NCI-H2171 (cell line): ENCODE measurements around the gene ADAT2.

Experiments
- DNase-seq: peaks from one replicate; lab custom pipeline; 2025; lab: John Stamatoyannopoulos, UW

ADAT2 gene

DNA sequence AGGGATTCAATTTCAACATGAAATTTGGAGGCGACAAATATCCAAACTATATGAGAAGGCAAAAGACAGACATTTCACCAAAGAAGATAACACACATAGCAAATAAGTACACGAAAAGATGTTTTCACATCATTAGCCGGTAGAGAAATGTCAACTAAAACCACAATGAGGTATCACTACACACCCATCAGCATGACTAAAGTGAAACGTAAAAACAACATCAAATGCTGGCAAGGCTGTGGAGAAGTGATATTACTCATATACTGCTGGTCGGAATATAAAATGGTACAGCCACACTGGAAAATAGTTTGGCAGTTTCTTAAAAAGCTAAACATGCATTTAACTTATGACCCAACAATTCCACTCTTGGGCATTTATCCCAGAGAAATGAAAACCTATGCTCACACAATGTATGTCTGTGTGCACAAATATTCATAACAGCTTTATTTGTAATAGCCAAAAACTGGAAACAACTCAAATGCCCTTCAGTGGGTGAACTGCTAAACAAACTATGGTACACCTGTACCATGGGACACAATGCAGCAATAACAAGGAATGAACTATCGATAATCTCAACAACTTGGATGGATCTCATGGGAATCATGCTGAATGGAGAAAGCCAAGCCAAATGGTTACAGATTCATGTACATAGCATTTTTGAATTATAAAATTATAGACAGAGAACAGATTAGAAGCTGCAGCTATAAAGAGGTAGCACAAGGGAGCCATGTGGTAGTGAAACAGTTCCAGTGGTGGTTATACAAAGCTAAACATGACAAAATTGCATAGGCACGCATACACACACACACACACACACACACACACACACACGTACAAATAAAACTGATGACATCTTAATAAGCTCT, 8.6 kb downstream of the ADAT2 start:
- DNase-seq: no peak

GRCh38 chr6:143441010-143441409, 9.5 kb downstream of the ADAT2 start:
- DNase-seq: no peak

DNA sequence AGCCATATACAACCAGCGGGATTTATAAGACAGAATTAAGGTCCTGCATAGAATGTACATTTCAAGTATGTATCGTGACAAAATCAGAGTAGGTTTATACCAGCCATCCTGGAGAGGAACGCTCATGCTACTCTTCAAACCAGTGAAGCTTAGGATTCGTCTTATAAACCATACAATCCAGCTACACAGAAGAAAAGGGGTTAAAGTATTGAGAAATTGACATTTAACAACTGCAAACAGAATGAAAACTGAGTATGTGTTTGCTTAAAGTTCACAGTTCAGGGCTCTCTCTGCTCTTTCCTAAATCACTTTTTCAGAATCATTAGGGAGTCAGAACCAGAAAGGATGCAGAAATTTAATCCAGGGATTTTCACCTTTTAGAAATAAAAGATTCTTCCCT, 17.9 kb downstream of the ADAT2 start:
- DNase-seq: no peak

DNA sequence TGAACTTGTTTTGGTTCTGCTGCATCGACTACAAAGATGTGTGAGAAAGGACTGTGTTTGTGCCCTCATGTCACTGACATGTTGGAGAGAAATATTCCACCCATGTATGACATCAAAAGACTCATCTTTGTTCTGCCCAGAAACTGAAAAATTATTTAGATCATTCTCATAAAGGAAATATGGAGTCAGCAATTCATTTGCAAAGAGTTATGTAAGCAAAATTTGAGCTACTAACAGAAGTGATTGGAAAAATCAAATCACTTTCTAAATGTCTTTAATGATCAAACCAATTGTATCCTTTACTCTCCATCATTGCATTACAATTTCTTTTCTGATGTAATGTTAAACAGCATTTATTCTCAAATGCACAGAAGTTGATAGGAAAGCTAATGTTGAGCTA, 19.3 kb downstream of the ADAT2 start:
- DNase-seq: no peak

DNA sequence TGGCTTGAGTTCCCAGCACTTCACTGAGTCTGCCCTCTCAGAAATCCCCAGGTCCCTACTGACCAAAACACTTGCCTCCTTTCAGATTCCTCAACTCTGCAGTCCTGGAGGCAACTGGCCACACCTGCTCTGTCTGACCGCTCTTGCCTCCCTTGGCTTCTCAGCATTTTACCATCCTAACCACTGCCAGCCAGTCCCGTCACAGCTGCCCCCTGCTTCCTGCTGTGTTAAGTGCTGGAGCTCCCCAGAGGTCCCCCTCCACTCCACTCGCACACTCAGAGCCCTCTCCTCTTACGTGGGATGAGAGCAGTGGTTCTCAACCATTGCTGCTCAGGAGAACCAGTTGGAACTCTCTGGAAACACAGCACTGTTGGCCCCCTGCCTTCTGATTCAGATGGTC, 20.5 kb downstream of the ADAT2 start:
- no peak for DNase-seq

DNA sequence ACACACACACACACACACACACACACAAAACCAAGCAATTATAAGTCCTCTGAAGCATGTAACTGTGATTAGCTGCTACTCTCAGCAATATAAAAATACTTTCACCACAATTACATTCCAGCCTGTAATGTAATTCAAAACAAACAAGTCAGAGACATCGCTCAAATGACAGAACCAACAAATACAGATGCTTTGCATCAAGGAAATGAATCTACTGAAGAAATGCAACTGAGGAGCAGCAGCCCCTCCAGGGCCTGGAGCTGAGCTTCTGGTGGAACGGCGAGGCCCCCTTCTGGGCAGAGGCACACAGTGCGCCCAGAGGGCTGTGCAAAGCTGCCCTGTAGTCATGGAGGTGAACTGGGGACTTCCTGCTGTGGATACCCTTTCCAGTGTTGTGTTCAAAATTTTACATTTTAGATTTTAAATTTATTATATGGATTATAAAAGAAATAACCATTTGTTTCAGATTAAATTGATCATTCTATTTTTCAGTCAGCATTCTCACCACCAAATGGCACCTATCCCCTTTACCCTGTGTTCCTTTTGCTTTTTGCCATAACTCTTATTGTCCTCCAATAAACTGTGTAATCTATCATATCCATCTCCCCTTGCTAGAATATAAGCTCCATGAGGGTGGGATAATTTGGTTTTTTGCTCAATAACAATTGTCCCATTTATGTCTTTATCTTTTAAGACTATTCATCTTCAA, 23.2 kb downstream of the ADAT2 start:
- DNase-seq: peak; percentile 56

DNA sequence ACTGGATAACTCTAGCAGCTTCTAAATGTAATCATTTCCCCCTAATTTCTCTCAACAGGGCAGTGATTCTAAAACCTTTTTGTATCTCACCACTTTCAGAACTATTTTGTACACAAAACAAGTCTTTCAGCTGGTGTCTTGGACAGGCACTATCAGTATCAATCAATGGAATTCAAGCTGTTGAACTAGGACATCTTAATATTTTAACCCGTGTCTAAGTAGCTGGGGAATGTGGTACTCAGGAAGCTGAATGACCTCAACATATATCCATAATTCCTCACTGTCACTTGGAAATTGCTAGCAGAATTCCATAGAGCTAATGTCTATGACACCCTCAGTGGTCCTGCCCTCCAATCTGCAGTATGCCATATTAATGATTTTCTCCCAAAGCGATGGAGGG, 24.5 kb downstream of the ADAT2 start:
- DNase-seq: no peak

DNA sequence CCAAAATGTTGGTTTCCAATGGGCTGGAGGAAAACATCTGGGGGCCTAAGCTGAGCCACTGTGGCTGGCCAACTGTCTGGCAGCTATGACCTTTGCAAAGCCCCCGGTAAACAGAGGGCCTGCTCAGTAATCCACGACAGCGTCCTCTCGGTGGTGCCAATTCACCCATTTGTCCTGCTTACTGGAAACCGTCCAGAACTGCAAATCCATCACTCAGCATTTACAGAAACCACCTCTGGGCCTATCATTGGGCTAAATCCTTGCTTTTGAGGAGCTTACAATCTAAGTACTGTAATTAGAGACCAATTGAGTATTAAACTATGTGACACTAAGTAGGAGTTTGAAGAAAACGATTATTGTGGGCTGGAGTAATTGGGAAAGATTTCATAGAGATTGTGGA, 31.0 kb downstream of the ADAT2 start:
- no peak for DNase-seq

DNA sequence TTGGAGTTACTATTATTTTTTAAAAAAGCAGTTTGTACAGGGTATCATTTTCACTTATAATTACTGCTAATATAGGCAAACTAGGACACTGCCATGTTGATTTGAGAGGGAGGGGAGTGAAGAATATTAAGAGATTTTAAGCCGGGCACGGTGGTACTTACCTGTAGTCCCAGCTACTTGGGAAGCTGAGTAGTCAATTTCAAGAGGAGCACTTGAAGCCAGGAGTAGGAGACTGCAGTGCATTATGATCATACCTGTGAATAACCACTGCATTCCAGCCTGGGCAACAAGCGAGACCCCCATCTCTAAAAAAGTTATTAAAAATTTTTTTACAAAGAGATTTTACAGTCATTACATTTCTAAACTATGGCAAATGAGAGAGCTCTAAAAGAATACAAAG, 35.7 kb downstream of the ADAT2 start:
- DNase-seq: no peak

GRCh38 chr6:143410859-143411270, 39.6 kb downstream of the ADAT2 start:
- no peak for DNase-seq

GRCh38 chr6:143408787-143409162, 41.7 kb downstream of the ADAT2 start:
- DNase-seq: no peak

DNA sequence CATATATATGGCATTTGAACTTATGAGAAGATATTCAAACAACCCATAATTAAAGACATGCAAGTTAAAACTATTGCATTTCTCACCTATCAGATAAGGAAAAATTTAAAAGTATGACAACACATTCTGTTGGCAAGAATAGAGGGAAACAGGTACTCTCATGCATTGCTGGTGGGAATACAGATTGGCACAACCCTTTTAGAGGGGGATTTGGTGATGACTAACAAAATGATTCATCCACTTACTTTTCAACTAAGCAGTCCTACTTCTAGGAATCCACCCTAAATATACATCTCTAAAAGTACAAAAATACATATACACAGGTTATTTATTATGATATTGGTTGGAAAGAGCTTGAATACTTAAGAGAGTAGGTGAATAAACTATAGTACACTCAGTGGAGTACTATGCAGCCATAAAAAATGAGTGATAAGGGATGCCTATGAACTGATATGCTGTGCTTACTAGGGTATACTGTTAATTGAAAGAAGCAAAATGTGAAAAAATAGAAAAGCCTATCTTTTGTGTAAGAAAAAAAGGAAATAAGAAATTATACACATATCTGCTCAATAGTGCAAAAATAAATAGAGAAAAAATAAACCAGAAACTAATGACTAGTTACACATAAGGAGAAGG, 42.2 kb downstream of the ADAT2 start:
- DNase-seq: no peak

GRCh38 chr6:143406673-143407072, 43.8 kb downstream of the ADAT2 start:
- no peak for DNase-seq

DNA sequence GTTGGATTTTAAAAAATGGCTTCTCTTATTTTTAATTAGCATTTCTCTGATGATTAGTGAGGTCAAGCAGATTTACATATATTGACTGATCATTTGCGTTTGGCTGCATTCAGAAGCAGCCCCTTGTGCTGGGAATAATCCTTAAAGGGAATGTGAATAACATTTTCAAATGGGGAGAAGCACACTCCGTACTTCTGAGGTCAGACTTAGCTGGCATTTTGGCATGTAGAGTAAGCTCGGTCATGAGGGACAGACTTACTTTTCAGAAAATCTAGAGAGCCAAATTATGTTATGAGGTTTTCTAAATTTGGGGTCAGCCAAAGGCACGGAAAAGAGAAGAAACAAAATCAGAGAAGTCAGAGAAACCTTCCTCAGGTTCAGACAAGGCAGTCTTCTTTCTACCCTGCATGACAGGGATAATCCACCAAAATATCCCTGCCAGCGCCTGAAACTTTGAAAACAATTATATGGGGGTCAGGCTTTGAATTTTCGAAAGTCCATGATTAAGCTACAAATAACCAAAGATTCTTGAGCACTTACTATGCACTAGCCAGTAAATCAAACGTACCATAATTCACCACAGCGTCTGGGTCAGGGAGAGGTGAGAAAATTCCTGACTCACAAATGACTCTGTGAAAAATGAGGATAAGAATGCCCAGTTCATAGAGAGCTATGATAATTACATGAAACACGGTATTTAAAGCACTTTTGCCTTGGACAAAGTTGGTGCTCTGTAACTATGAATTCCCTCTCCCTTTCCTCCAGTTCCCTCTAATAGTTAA, 44.9 kb downstream of the ADAT2 start:
- no peak for DNase-seq

DNA sequence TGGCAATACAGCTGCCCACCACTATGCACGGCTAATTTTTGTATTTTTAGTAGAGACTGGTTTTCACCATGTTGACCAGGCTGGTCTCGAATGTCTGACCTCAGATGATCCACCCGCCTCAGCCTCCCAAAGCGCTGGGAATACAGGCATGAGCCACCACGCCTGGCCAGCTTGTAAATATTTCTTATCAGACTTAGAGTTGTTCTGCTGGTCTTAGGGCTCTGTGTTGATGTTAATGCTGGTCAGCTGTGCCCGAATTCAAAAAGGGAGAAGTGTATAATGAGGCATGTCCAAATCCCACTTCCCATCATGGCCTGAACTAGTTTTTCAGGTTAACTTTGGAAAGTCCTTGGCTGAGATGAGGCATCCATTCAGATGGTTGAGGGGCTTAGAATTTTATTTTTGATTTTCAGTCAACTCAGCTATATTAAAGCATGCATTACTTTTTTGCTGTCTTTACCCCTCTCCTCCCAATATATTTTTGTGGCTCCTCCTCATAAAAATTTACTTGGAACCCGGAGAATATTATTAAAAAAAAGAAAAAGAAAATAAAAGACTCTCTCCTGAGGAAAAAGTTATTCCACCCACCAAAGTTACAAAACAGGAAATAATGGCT, 47.7 kb downstream of the ADAT2 start:
- DNase-seq: no peak

- no peak for DNase-seq
These were observed 48.7 kb downstream of the ADAT2 start for GRCh38 chr6:143401636-143402370.

- no peak for DNase-seq
These were observed 49.4 kb downstream of the ADAT2 start for GRCh38 chr6:143401068-143401446.

DNA sequence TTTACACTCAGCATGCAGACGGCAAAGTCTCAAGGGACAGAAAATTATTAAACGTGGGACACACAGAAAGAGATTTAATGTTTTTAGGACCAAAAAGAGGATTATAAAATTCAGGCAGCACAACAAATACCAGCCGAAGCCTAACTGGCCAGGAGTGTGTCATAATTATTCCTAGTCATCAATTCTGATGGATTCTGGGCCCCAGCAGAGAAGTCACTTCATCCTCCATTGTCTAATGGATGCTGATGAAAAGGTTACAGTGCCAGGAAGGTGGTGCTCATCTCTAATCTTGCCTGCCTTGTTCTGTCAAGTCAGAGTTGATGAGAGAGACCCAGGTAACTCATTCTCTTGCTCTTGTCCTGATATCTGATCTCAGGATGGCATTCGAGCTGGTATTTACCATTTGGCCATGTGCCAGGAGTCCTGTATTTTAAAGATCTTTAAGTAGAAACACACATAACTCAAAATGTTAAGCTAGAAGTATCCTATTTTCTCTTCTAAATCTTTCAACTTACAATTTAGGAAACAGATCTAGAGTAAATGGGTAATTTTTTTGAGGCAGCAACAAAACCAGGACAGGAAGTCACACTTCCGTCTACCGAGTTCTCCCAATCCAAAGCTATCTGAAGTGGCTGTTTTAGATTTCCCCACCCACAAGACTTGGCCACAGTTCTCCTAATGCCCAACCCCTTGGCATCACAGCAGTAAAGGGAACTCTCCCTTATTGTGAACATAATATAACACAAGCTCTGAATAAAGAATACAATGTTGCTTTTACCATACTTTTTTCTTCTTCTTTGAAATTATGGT, 50.0 kb downstream of the ADAT2 start:
- no peak for DNase-seq

DNA sequence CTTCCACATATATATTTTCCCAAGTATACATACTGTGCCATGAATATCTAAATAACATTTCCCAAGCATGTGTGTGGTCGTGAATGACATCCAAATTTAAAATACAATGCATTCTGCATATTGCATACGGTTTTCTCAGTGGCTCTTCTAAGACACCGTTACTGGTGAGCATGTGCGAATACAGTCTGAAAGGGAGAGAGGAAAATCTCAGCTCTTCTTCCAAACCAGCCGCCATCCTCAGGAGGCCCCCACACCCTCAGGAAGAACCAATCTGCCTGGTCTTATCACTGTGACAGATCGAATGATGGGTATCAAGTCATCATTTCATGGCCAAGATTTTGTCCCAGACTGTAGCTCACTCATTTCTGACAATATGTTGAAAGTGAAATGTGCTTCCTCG, 50.7 kb downstream of the ADAT2 start:
- DNase-seq: no peak

GRCh38 chr6:143399176-143399575, 51.3 kb downstream of the ADAT2 start:
- DNase-seq: no peak
